ENCODE results near the gene EVC. TPM values are rescaled to one million over a fixed set of nuclear protein-coding genes. Genes with fewer than 3 reads are reported as not detected.

Gene EVC
- 19.9 and 21.2 TPM in 2 replicates for total RNA-seq

DNA sequence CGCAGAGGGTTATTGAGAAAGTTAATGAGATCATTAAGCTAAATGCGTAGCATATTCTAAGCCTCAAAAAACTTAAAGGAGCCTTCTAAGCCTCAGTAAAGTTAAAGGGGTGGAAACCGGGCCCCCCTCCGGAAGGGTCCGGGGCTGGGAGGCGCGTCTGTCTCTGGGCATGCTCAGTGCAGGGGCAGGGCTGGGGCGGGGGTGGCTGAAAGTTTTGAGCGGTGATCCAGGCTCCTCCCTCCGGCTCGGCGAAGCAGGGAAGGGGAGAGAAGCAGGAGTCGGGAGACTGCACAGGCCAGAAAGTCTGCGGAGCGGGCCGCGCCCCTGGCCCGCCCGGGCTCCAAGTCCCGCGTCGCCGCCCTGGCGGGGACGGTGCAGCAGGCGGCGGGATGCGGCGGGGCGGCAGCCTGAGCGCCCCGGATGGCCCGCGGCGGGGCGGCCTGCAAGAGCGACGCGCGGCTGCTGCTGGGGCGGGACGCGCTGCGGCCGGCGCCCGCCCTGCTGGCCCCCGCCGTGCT is at the start of gene EVC:
EVC (plus strand) TSS at position 241 of the 518 bp plus-strand sequence; CDS start at position 421, 180 bp downstream.

DNA sequence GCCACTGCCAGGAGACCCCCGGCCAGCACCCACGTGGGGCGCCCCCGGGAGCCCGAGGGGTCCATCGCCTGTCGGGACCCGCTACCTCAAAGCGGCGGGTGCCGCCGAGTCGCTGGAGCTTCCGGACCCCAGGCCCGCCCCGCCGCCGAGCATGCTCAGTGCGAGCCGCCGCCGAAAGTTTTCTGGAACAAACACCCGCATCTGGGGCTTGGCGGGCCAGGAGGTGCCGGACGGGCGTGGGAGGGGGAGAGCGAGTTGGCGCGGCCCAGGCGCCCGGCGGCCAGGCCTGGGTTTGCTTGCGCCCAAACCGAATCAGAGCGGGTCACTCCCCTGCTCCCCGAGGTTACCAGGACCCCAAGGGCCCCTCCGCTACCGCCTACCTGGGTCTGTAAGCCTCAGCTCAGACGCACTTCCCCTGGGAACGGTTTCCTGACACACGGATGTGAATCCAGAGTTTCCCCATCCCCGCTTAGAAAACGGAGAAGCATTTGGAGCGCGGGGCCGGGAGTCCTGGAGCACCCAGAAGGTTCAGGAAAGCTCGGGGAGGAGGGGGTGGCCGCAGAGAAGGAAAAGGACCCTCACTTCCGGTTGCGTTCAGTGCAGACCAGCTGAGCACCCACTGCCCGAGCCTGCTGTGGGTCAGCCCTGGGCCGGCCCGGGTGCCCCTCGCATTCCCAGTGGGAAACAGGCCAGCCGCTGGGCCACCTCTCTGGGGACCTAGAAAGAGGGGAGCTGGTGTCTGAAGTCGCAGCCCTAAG is 2.4 kb upstream of the EVC start, which contains the start of gene EVC2:
EVC2 (minus strand) TSS at position 111 of the 758 bp plus-strand sequence; CDS start at position 65, 46 bp downstream.

Other genes starting within 250 kb of the EVC start
- gene EVC2, start 2.6 kb upstream of the EVC start, total RNA-seq = 7.0 and 11.7 TPM in 2 replicates
- gene CRMP1, start 181.9 kb downstream of the EVC start, total RNA-seq = 4.9 and 16.0 TPM in 2 replicates